ENCODE measurements around the gene DHX15.

- TF ChIP-seq, protein P1, sequence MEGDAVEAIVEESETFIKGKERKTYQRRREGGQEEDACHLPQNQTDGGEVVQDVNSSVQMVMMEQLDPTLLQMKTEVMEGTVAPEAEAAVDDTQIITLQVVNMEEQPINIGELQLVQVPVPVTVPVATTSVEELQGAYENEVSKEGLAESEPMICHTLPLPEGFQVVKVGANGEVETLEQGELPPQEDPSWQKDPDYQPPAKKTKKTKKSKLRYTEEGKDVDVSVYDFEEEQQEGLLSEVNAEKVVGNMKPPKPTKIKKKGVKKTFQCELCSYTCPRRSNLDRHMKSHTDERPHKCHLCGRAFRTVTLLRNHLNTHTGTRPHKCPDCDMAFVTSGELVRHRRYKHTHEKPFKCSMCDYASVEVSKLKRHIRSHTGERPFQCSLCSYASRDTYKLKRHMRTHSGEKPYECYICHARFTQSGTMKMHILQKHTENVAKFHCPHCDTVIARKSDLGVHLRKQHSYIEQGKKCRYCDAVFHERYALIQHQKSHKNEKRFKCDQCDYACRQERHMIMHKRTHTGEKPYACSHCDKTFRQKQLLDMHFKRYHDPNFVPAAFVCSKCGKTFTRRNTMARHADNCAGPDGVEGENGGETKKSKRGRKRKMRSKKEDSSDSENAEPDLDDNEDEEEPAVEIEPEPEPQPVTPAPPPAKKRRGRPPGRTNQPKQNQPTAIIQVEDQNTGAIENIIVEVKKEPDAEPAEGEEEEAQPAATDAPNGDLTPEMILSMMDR (IDR thresholded peaks at IDR 0.05; ENCODE audit: control extremely low read depth in 1 of 3, insufficient read depth in 1 of 3, low read depth in 1 of 3, low read length in 3 of 3) = no peak
- TF ChIP-seq EP300 (IDR thresholded peaks at IDR 0.05; ENCODE audit: borderline replicate concordance in 1 of 2, low read depth in 2 of 2, low read length in 2 of 2) (no peak), EZH2 (IDR thresholded peaks at IDR 0.05; ENCODE audit: low read depth, low read length, severe bottlenecking) (no peak), RFX5 (IDR thresholded peaks at IDR 0.05; ENCODE audit: borderline replicate concordance, low read depth, low read length) (no peak), CHD2 (IDR thresholded peaks at IDR 0.05; ENCODE audit: low read length) (no peak), NANOG (IDR thresholded peaks at IDR 0.05; ENCODE audit: insufficient read depth, low read depth, low read length, poor library complexity, severe bottlenecking) (no peak), POLR2A (IDR thresholded peaks at IDR 0.05; ENCODE audit: control extremely low read depth in 1 of 2, low read depth in 2 of 2, low read length in 2 of 2) (no peak)
These were observed 87.1 kb downstream of the DHX15 start for GRCh38 chr4:24497221-24497620.
